Mononuclear cell (primary cell): ENCODE measurements around the gene ORC6. TPM values are rescaled to one million over a fixed set of nuclear protein-coding genes. Genes with fewer than 3 reads are reported as not detected.

Experiments used
- H3K27me3 ChIP-seq: 2 replicates; pipeline ENCODE4 v1.6.0; 2011; ENCODE audit warnings: low read length, control low read depth; ENCODE audit not compliant: insufficient read depth
- H3K4me1 ChIP-seq: 2 replicates; pipeline ENCODE4 v1.5.1; 2011; ENCODE audit warnings: mild to moderate bottlenecking, low read length, control low read depth; ENCODE audit not compliant: insufficient read depth
- H3K4me3 ChIP-seq: 2 replicates; pipeline ENCODE4 v1.5.1; 2011; ENCODE audit warnings: mild to moderate bottlenecking, low read length, moderate library complexity
- H3K9me3 ChIP-seq: 2 replicates; pipeline ENCODE4 v1.5.1; 2011; ENCODE audit warnings: low read depth, mild to moderate bottlenecking, control low read depth, low read length
- total RNA-seq: library from RNA; depleted of rRNA; stranded (reverse); fragments of >200 nt; gene quantifications from one replicate; pipeline ENCODE4 v1.2.3, GENCODE V29; 2012

ORC6 gene
- total RNA-seq, 1 donor = 2.4 TPM

GRCh38 chr16:46733319-46733830 is 43.9 kb downstream of the ORC6 start:
- Histone ChIP-seq H3K4me3 (no peak overlapping the region), H3K27me3 (no peaks in the 10 kb centered on the region), H3K9me3 (no peaks in the 10 kb centered on the region), H3K4me1 (no peaks in the 10 kb centered on the region)

DNA sequence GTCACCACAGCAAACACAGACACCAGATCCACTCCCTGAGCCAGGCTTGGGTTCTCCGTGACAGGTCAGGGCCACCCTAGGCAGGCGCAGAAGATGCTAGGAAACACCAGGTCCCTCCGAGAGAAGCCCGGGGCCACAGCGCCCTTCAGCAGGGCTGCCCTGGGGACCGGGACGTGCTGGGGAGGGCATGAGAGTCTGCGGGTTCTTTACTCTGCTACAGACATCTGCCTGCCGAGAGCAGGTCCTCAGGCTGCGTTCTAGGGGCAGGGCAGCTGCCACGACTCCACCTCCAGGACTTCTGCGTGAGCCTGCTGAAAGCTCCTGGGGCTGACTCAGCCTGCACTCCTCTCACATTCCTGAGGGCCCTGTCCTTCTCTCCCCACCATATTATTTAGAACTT is 47.2 kb downstream of the ORC6 start:
- H3K9me3 ChIP-seq = no peaks in the 10 kb centered on the region
- H3K27me3 ChIP-seq = no peaks in the 10 kb centered on the region
- no peak overlapping the region for H3K4me3 ChIP-seq
- H3K4me1 ChIP-seq = no peaks in the 10 kb centered on the region

- no peak overlapping the region for H3K4me3 ChIP-seq
- H3K4me1 ChIP-seq = peaks cover 5% of the 10 kb centered on the region
- H3K27me3 ChIP-seq = no peaks in the 10 kb centered on the region
- no peaks in the 10 kb centered on the region for H3K9me3 ChIP-seq
Observed at GRCh38 chr16:46737621-46738214, 48.3 kb downstream of the ORC6 start.

DNA sequence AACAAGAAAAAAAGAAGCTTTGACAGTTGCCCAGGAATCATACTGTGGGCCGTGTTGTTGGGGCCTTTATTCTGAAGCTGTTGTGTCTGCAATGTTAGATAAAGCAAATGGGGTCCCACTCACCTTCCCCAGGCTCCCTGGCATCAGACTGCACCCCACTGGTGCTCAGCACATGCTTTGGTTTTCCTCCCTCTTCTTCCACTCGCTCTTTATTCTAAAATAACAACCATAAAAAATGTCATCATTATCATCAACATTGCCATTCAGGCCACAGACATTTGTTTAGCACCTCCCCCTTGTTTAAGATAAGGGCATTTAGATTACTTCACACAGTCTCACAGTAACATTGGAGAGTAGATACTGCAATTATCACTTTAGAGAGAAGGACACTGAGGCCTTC is 50.5 kb downstream of the ORC6 start:
- Histone ChIP-seq H3K4me3 (no peak overlapping the region), H3K9me3 (no peaks in the 10 kb centered on the region), H3K4me1 (peaks cover 24% of the 10 kb centered on the region), H3K27me3 (no peaks in the 10 kb centered on the region)

DNA sequence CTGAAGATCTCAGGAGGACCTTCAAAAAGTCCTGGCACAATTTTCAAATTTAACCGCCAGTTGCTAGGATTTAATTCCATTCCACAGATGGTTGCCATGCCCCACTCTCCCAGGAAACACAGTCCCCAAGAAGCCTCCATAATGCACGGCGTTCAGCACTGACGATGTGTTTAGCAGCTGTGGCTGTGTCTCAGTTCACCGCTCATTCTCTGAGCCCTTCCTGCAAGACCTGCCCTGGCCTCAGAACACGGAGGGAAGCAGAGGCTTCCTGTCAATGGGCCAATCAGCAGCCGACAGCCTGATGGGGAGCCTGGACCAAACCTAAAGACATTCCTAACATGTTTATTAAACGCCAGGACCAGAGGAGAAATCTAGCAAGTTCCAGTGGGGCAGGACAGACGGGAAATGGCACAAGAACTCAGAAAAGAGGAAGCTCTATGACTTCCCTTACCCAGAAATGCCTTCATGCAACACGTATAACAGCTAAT is 53.8 kb downstream of the ORC6 start:
- Histone ChIP-seq H3K9me3 (no peaks in the 10 kb centered on the region), H3K4me1 (peaks cover 28% of the 10 kb centered on the region), H3K4me3 (no peak overlapping the region), H3K27me3 (no peaks in the 10 kb centered on the region)

- H3K4me3 ChIP-seq = no peak overlapping the region
- peaks cover 34% of the 10 kb centered on the region for H3K4me1 ChIP-seq
- no peaks in the 10 kb centered on the region for H3K27me3 ChIP-seq
- H3K9me3 ChIP-seq = no peaks in the 10 kb centered on the region
Observed at GRCh38 chr16:46745617-46746016, 56.2 kb downstream of the ORC6 start.

DNA sequence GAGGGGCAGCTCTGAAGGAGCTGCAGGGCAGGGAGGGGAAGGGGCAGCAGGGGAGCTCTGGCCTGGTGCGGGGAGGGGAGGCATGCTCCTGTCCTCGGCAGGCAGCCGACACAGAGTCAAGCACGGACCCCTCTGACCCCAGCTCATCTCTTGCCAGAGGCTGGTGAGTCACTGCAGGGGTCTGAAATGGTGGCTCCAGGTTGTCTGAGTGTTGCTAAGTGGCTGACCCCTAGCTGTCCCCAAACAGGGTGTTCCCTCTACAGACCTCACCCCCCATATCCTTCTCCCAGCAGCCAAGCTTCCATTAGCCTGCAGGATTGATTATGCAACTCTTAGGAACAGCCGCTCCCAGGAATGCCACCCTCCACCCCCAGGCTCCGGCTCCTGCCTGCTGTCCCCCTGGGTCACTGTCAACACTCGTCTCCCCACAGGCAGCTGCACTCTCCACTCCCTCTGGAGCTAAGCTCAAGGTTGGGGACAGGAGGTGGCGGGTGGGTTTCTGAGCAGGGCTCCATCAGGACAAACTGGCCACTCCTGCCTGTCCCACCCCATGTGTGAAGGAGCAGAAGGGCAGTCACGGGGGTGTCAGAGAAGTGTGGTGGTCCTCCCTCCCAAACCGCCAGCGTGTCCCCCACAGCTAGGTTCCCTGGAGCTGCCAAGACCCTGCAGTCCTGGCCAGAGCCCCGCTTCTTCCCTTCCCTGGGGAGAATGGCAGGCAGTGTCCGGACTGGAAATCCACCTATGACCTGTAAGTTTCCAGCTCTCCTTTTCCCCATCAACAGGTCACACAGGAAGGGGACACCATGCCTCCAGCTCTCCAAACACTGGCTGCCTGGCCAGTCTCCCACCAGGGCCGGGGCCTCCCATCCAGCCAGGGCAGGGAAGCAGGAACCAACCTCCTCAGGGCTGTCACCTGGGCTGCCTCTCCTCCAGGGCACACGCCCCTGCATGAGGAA is 57.6 kb downstream of the ORC6 start:
- no peaks in the 10 kb centered on the region for H3K9me3 ChIP-seq
- H3K27me3 ChIP-seq = no peaks in the 10 kb centered on the region
- H3K4me1 ChIP-seq = peaks cover 34% of the 10 kb centered on the region
- H3K4me3 ChIP-seq = no peak overlapping the region

Other genes with a start within 250 kb of the ORC6 start
- 1.8 TPM for gene SHCBP1, start 68.3 kb upstream of the ORC6 start, total RNA-seq
- 51.4 TPM for gene VPS35, start 481 bp upstream of the ORC6 start, total RNA-seq
- gene MYLK3, start 58.7 kb downstream of the ORC6 start, total RNA-seq = 0.10 TPM
- gene C16orf87, start 141.5 kb downstream of the ORC6 start, total RNA-seq = 30.4 TPM
- gene GPT2, start 194.7 kb downstream of the ORC6 start, total RNA-seq = 0.21 TPM